ENCODE data around the gene DDX43. TPM values are rescaled to one million over a fixed set of nuclear protein-coding genes. Genes with fewer than 3 reads are reported as not detected.

DDX43 gene
- total RNA-seq = 0.16 and 0.51 TPM in 2 replicates

DNA sequence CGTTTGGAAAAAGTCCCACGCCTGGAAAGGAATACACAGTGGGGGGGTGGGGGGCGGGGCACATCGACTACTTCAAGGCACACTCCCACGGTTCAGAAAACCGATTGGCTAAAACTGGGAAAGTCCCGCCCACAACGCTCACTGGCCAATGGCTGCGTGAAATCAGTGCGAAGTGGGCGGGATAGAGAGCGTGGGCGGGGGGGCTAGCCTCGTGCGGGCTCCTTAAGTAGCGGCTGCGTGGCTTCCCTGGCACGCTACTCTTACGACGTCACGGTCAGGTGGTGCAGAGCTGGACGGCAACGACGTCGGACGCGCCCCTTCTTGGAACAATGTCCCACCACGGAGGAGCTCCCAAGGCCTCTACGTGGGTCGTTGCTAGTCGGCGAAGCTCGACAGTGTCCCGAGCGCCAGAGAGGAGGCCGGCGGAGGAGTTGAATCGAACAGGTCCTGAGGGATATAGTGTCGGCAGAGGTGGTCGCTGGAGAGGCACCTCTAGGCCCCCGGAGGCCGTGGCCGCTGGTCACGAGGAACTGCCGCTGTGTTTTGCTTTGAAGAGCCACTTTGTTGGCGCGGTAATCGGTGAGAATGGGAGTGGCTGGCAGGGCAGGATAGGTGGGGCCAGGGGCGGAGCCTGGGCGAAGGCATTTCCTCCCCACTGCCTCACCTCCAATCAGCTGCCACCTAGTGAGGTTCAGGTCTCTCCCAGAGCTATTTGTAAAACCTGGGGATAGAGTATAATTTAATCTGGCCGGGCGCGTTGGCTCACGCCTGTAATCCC lies at the start of gene DDX43:
TSS of gene DDX43 (plus strand) at position 252 of the 778 bp plus-strand sequence. CDS start at position 330, 78 bp downstream.

DNA sequence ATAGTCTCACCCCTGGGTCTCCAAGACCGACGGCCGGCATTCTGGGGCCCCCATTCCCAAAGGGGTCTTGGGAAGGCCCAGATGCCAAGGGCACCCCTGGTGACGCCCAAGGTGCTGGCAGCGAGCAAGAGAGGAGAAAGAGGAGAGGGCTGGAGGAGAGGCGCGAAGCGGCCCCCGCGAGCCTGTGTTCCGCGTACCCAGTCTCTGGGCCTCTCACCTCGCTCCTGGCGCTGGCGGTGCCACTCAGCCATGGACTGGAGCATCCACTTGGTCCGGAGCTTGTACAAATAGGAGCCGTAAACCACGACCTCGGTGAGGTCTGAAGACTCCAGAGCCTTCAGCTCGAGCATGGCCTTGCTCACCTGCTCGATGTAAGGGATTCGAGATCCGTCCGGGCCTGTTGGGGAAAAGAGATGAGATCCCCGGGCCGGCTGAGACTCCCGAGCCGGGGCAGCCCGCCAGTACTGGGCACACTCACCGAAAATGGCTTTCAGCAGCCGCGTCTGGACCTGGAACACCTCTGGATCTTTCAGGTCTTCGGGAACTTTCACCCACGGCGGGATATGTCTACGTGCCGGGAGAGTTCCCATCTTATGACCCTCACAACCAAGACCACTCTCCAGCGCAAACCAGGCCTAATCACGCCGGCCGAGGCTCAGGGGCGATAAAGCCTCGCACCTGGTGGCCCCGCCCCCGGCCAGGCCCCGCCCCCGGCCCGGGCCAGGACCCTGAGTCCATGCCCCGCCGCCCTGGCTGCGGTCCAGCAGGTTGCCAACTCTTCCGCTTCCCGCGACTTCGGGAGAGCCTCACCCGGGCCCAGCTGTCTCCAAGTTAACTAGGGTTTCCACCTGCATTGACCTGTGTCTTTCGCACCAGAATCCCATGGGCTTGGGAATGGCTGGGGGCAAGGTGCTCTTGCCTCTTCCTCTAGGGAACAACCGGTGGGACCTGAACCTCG lies 40.7 kb upstream of the DDX43 start, which contains the start of gene DPPA5:
TSS of gene DPPA5 (minus strand) at position 641 of the 958 bp plus-strand sequence. CDS start at position 590, 51 bp downstream.

DNA sequence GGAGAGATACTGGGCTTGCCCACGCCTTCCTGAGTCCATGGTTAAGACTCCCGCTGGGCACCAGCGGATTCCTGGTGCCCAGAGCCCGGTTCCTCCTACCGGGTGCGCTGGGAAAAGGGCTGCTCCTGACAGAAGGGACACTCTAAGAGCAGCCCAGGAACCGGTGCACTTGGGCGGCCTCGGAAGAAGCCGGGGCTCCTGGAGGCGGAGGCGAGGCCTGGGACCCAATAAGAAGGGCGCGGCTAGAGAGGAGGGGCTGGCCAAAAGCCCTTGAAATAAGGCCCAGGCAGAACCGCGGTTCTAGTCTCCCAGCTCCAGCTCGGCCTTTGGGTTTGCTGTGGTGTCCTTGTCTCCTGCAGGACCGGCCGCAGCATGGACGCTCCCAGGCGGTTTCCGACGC lies 32.3 kb upstream of the DDX43 start, which contains the start of gene KHDC3L:
TSS of gene KHDC3L (plus strand) at position 301 of the 400 bp plus-strand sequence. CDS start at position 373, 72 bp downstream.

DNA sequence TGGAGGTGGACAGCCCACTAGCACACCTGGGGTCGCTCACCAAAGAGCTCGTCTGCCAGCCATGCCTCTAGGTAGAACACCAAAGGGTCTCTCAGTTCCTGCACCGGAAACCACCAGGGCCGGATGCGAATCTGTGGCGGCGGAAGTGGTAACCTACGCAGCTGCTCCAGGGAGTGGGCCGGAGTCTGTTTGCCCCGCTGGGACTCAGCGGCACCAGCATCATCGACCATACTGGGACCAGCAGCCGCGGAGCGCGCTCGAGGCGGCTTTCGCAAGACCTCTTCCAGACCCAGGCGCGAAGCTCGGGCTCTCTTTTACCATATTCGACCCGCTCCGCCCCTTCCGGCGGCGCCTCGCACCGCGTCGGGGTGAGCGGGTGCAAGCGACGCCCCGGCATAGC lies 25.1 kb upstream of the DDX43 start, which contains the start of gene OOEP:
TSS of gene OOEP (minus strand) at position 335 of the 400 bp plus-strand sequence. CDS start at position 230, 105 bp downstream.

GRCh38 chr6:73452107-73452461 lies 57.5 kb downstream of the DDX43 start, which contains the start of gene CGAS:
TSS of gene CGAS (minus strand) at chr6:73452297. CDS start at chr6:73452181, 116 bp downstream.

DNA sequence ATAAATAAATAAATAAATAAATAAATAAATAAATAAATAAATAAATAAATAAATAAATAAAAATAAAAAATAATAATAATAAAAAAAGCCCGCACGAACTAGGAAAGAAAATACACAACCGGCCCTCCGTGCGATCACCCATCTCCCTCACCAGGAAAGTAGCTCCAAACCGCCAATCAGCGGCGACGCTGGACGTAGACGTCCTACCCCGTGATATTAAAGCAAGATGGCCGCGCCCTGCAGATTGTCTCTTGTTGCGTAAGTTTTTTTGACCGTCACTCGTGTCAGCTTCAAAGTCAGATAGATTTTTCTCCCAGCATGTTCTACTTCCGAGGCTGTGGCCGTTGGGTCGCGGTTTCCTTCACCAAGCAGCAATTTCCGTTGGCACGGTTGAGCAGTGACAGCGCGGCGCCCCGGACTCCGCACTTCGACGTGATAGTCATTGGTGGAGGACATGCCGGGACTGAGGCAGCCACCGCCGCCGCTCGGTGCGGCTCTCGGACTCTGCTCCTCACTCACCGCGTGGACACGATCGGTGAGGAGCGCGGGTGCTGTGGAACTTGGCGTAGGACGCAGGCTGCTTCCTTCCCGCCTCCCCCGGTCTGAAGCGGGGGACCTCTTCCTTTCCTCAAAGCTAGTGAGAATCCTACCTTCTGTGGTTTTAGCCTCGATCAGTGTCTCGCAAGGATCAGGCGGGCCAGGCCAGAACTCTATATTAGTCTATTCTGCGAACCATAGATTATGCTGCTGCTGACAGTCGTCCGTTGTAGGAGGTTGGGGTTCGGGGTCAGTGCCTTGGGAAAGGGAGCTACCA lies 67.1 kb downstream of the DDX43 start, which contains the start of gene MTO1:
TSS of gene MTO1 (plus strand) at position 201 of the 814 bp plus-strand sequence. CDS start at position 319, 118 bp downstream.

Other genes starting within 250 kb of the DDX43 start
- 0.33 TPM in 1 of 2 replicates, not detected in the other for gene KHDC1L, start 169.3 kb upstream of the DDX43 start, total RNA-seq
- 4.2 and 6.2 TPM in 2 replicates for gene KHDC1, start 131.6 kb upstream of the DDX43 start, total RNA-seq
- not detected in 2 replicates for gene DPPA5, start 40.6 kb upstream of the DDX43 start, total RNA-seq
- gene KHDC3L, start 32.2 kb upstream of the DDX43 start, total RNA-seq = not detected in 2 replicates
- gene OOEP, start 24.9 kb upstream of the DDX43 start, total RNA-seq = not detected in 2 replicates
- gene CGAS, start 57.5 kb downstream of the DDX43 start, total RNA-seq = 2.2 and 5.4 TPM in 2 replicates
- gene MTO1, start 66.9 kb downstream of the DDX43 start, total RNA-seq = 11.9 and 19.2 TPM in 2 replicates
- gene EEF1A1, start 126.2 kb downstream of the DDX43 start, total RNA-seq = 7,203 and 9,372 TPM in 2 replicates

Measured in mesangial cell (primary cell).